HCT116 (cell line): ENCODE measurements around the gene TLX1. TPM values are rescaled to one million over a fixed set of nuclear protein-coding genes. Genes with fewer than 3 reads are reported as not detected.

Experiments
- ATAC-seq: fragments of 200-7000 bp; cut with Tn5 transposase; 2 replicates; pipeline ENCODE4 v1.9.1; 2020; ENCODE audit warnings: mild to moderate bottlenecking, moderate library complexity
- BruUV-seq: library from RNA; stranded (reverse); fragments of 400-500 nt; replicated peaks from 2 replicates; lab custom pipeline; 2021; lab: Mats Ljungman, UMichigan
- CTCF ChIA-PET: fragments of 300-600 bp; sonication (Branson Sonifier 250); formaldehyde crosslinking; loops from one replicate; lab custom pipeline; 2021; ENCODE audit warnings: antibody characterized with exemption; lab: Charles Lee
- POLR2A ChIA-PET: fragments of 300-600, 350-600 bp; sonication (Branson Sonifier 250); formaldehyde crosslinking; loops from one replicate; lab custom pipeline; 2021; ENCODE audit warnings: antibody characterized with exemption; lab: Charles Lee
- RAD21 ChIA-PET, 2 experiments: fragments of 300-600 bp; sonication (Branson Sonifier 250); formaldehyde crosslinking; loops; one replicate each; lab custom pipeline; 2023; ENCODE audit warnings: low total read pairs in 2 of 2; ENCODE audit not compliant: uncharacterized antibody in 2 of 2, unreplicated experiment in 2 of 2, low non-redundant PET in 1 of 2; lab: Charles Lee
- DNase-seq: peaks from one replicate; pipeline ENCODE4 v3.0.0-alpha.2; 2010; ENCODE audit warnings: low read depth, low spot score
- H2AFZ ChIP-seq: fragments of 200-600 bp; shearing (Covaris generic), sonication (generic); 2 replicates; pipeline ENCODE4 v1.6.1; 2017; ENCODE audit warnings: low read depth, mixed run types, mixed read lengths, antibody characterized with exemption, low read length; ENCODE audit not compliant: poor library complexity, severe bottlenecking
- H3K27ac ChIP-seq: 2 replicates; pipeline ENCODE4 v1.5.1; 2012; ENCODE audit warnings: low read depth, low read length
- H3K27me3 ChIP-seq: fragments of 200-600 bp; sonication (generic); 2 replicates; pipeline ENCODE4 v1.6.1; 2016; ENCODE audit warnings: mixed run types, low read length, mixed read lengths; ENCODE audit not compliant: insufficient read depth
- H3K36me3 ChIP-seq, 2 experiments: fragments of 200-500 bp in 1 of 2; fragments of 200-600 bp in 1 of 2; sonication (Bioruptor generic) in 1 of 2; sonication (generic) in 1 of 2; 2 replicates each; pipeline versions ENCODE4 v1.5.1 to v1.6.1; 2014 to 2016; ENCODE audit warnings: low read length in 2 of 2, inconsistent platforms in 1 of 2, mixed read lengths in 1 of 2, mixed run types in 1 of 2; ENCODE audit not compliant: insufficient read depth in 2 of 2, control insufficient read depth in 1 of 2
- H3K4me1 ChIP-seq, 2 experiments: fragments of 200-600 bp in 1 of 2; sonication (generic) in 1 of 2; 2 replicates each; pipeline versions ENCODE4 v1.5.1 to v1.6.1; 2012 to 2017; ENCODE audit warnings: low read length in 2 of 2, inconsistent platforms in 1 of 2, mild to moderate bottlenecking in 1 of 2, mixed read lengths in 1 of 2, mixed run types in 1 of 2, moderate library complexity in 1 of 2; ENCODE audit not compliant: insufficient read depth in 2 of 2, control insufficient read depth in 1 of 2
- H3K4me2 ChIP-seq: fragments of 200-600 bp; sonication (generic); 2 replicates; pipeline ENCODE4 v1.6.1; 2017; ENCODE audit warnings: mixed run types, low read length, mixed read lengths
- H3K4me3 ChIP-seq, 2 experiments: fragments of 200-600 bp in 1 of 2; sonication (generic) in 1 of 2; replicated peaks in 1 of 2; 2 replicates each; pipeline ENCODE4 v1.5.1; 2011 to 2016; ENCODE audit warnings: low read length in 2 of 2, control low read depth in 1 of 2, low read depth in 1 of 2, mild to moderate bottlenecking in 1 of 2, mixed read lengths in 1 of 2, mixed run types in 1 of 2
- H3K79me2 ChIP-seq: fragments of 200-600 bp; sonication (generic); 2 replicates; pipeline ENCODE4 v1.6.1; 2017; ENCODE audit warnings: mild to moderate bottlenecking, mixed run types, low read length, moderate library complexity, mixed read lengths; ENCODE audit not compliant: insufficient read depth
- H3K9ac ChIP-seq: fragments of 200-600 bp; sonication (generic); 2 replicates; pipeline ENCODE4 v1.6.1; 2016; ENCODE audit warnings: low read length, mixed read lengths
- H3K9me2 ChIP-seq: fragments of 200-600 bp; sonication (generic), shearing (Covaris generic); 2 replicates; pipeline ENCODE4 v1.6.1; 2017; ENCODE audit warnings: mixed run types, mild to moderate bottlenecking, moderate library complexity; ENCODE audit not compliant: insufficient read depth
- H3K9me3 ChIP-seq, 2 experiments: fragments of 200-500 bp in 1 of 2; fragments of 200-600 bp in 1 of 2; sonication (Bioruptor generic) in 1 of 2; sonication (generic) in 1 of 2; 2 replicates each; pipeline ENCODE4 v1.6.1; 2014 to 2017; ENCODE audit warnings: low read length in 2 of 2, mixed read lengths in 2 of 2, inconsistent platforms in 1 of 2, low read depth in 1 of 2, mild to moderate bottlenecking in 1 of 2, mixed run types in 1 of 2, moderate library complexity in 1 of 2; ENCODE audit not compliant: control insufficient read depth in 1 of 2, insufficient read depth in 1 of 2
- H4K20me1 ChIP-seq: fragments of 200-600 bp; sonication (generic), shearing (Covaris generic); 2 replicates; pipeline ENCODE4 v1.6.1; 2017; ENCODE audit warnings: mixed run types, mild to moderate bottlenecking, moderate library complexity; ENCODE audit not compliant: insufficient read depth
- EGR1 ChIP-seq: IDR thresholded peaks from 2 replicates; pipeline ENCODE4 v1.6.1; 2012; ENCODE audit warnings: low read depth
- JUND ChIP-seq: IDR thresholded peaks from 2 replicates; pipeline ENCODE4 v1.6.1; 2012
- RAD21 ChIP-seq: IDR thresholded peaks from 2 replicates; pipeline ENCODE4 v1.6.1; 2012; ENCODE audit warnings: low read depth, mild to moderate bottlenecking
- SIN3A ChIP-seq: IDR thresholded peaks from 2 replicates; pipeline ENCODE4 v1.6.1; 2012; ENCODE audit warnings: low read depth
- YY1 ChIP-seq: IDR thresholded peaks from 2 replicates; pipeline ENCODE4 v1.6.1; 2011; ENCODE audit warnings: low read length, low read depth, moderate library complexity, mild to moderate bottlenecking; ENCODE audit not compliant: insufficient replicate concordance; ENCODE audit errors: extremely low read depth
- intact Hi-C: fragments of 100-400 bp; cut with micrococcal nuclease; formaldehyde crosslinking; loops from 2 replicates; pipeline ENCODE4 v1.10.0; 2022
- total RNA-seq: library from RNA; stranded (reverse); gene quantifications from one replicate; pipeline ENCODE4 v1.2.1, GENCODE V29; 2021; ENCODE audit not compliant: unreplicated experiment
- TF ChIP-seq, protein P1 (sequence below): IDR thresholded peaks from 2 replicates; pipeline ENCODE4 v1.6.1; 2011; ENCODE audit warnings: mild to moderate bottlenecking, low read length, moderate library complexity; ENCODE audit not compliant: insufficient replicate concordance; ENCODE audit errors: extremely low read depth
- TF ChIP-seq, protein P2 (sequence below): IDR thresholded peaks from 2 replicates; pipeline ENCODE4 v1.6.1; 2012
- TF ChIP-seq, protein P3 (sequence below), 3 experiments: fragments of 200-600 bp in 1 of 3; sonication (generic) in 1 of 3; IDR thresholded peaks in 2 of 3; conservative IDR thresholded peaks in 1 of 3; 2 replicates each; pipeline ENCODE4 v1.5.1; 2012 to 2017; ENCODE audit warnings: low read depth in 2 of 3, low read length in 2 of 3, antibody characterized with exemption in 1 of 3, borderline replicate concordance in 1 of 3, control low read depth in 1 of 3, mild to moderate bottlenecking in 1 of 3, mixed read lengths in 1 of 3, mixed run types in 1 of 3, moderate library complexity in 1 of 3; ENCODE audit not compliant: insufficient read depth in 1 of 3

The TLX1 gene
- total RNA-seq, 1 experiment from 2014 or later = not detected

DNA sequence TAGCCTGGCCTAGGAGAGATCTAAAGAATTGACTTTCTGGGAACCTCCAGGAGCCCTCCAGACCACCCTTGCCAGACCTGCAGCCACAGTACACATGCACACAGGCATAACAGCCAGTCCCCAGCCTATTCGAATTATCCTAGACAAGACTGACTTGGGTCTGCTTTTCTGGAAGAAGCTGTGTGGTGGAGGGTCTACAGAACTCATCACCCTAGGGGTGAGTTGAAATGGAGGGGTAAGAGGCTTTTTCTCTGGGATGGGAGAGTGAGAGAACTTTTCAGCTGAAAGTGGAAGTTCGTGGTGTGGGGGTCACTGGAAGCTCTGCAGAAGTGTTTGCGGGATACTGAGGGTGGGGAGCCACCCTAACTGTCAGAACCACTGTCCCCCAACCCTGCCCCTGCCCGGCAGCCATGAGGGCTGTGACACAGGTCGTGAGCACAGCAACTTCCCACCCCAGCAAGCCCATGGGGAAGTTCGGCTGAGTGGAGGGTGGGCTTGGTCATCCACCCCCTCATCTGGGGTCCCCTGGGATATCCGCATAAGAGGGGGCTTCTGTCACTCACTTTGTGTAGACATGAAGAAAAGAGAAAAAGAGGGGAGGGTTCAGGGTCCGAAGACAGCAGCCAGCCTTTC, 7.8 kb downstream of the TLX1 start (continued):
- TF ChIP-seq, protein P1, sequence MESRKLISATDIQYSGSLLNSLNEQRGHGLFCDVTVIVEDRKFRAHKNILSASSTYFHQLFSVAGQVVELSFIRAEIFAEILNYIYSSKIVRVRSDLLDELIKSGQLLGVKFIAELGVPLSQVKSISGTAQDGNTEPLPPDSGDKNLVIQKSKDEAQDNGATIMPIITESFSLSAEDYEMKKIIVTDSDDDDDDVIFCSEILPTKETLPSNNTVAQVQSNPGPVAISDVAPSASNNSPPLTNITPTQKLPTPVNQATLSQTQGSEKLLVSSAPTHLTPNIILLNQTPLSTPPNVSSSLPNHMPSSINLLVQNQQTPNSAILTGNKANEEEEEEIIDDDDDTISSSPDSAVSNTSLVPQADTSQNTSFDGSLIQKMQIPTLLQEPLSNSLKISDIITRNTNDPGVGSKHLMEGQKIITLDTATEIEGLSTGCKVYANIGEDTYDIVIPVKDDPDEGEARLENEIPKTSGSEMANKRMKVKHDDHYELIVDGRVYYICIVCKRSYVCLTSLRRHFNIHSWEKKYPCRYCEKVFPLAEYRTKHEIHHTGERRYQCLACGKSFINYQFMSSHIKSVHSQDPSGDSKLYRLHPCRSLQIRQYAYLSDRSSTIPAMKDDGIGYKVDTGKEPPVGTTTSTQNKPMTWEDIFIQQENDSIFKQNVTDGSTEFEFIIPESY = no peak
- TF ChIP-seq RAD21 = no peak
- TF ChIP-seq EGR1 = no peak
- TF ChIP-seq, protein P2, sequence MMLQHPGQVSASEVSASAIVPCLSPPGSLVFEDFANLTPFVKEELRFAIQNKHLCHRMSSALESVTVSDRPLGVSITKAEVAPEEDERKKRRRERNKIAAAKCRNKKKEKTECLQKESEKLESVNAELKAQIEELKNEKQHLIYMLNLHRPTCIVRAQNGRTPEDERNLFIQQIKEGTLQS = no peak

DNA sequence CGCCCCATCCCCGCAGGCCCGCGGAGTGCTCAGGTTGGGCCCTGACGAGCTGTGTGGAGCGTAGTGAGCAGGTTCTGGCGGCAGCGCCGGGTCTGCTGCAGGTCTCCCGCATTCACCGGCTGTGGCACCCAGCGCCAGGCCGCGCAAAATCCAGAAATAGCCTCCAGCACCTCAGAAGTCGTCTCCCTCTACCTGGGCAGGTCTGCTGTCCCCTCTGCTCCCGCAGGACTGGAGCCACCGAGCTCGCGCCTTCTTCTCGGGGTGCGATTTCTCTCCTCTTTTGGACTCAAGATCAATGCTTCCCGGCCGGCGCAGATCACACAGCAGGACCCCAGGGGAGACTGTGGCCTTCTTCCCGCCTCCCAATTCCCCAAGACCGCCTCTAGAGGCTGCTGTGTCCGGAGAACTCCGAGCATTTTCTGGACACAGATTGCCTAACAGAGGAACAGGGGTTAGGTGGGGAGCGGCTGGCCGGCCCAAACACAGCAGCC, 8.4 kb downstream of the TLX1 start:
- no peaks in the 10 kb centered on the region for H3K27me3 ChIP-seq
- H3K4me2 ChIP-seq = no peak overlapping the region
- BruUV-seq = no TSS peak
- CTCF ChIA-PET = interaction anchor here (1.1 to 7.3 kb wide), 3 partner anchors 14 to 88 kb away, joined by 3 to 414 read pairs (median 104); no protein-coding TSS in a partner anchor
- no peaks in the 10 kb centered on the region for H3K9me2 ChIP-seq
- H3K79me2 ChIP-seq = no peaks in the 10 kb centered on the region
- no peak overlapping the region for H3K9ac ChIP-seq
- H3K4me1 ChIP-seq = peaks cover 12 to 35% of the 10 kb centered on the region in 2 experiments
- no peak for TF ChIP-seq YY1
- TF ChIP-seq SIN3A = no peak
- no peak for TF ChIP-seq JUND
- TF ChIP-seq, protein P3, sequence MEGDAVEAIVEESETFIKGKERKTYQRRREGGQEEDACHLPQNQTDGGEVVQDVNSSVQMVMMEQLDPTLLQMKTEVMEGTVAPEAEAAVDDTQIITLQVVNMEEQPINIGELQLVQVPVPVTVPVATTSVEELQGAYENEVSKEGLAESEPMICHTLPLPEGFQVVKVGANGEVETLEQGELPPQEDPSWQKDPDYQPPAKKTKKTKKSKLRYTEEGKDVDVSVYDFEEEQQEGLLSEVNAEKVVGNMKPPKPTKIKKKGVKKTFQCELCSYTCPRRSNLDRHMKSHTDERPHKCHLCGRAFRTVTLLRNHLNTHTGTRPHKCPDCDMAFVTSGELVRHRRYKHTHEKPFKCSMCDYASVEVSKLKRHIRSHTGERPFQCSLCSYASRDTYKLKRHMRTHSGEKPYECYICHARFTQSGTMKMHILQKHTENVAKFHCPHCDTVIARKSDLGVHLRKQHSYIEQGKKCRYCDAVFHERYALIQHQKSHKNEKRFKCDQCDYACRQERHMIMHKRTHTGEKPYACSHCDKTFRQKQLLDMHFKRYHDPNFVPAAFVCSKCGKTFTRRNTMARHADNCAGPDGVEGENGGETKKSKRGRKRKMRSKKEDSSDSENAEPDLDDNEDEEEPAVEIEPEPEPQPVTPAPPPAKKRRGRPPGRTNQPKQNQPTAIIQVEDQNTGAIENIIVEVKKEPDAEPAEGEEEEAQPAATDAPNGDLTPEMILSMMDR (IDR thresholded peaks at IDR 0.05 in 2 of 3, conservative IDR thresholded peaks at IDR 0.05 in 1 of 3; ENCODE audit: borderline replicate concordance in 1 of 3, insufficient read depth in 1 of 3, low read depth in 2 of 3, low read length in 2 of 3) = peak in 2 of 3 experiments; percentile 24 to 30; a peak in 1 of 6 replicates
- intact Hi-C loops = no loop called here
- no peak overlapping the region for H3K4me3 ChIP-seq
- DNase-seq (no peak), ATAC-seq (no peak)
- H4K20me1 ChIP-seq = no peaks in the 10 kb centered on the region
- H3K9me3 ChIP-seq = no peaks in the 10 kb centered on the region
- no peak overlapping the region for H2AFZ ChIP-seq
- no peaks in the 10 kb centered on the region for H3K36me3 ChIP-seq
- RAD21 ChIA-PET = no interaction called here
- POLR2A ChIA-PET = interaction anchor here (0.6 to 1.7 kb wide), 2 partner anchors 44 to 83 kb away, joined by 3 to 7 read pairs; no protein-coding TSS in a partner anchor
- no peak overlapping the region for H3K27ac ChIP-seq
